ENCODE data around the gene MAP3K20. TPM values are rescaled to one million over a fixed set of nuclear protein-coding genes. Genes with fewer than 3 reads are reported as not detected.

The MAP3K20 gene
- total and polyA plus RNA-seq, 5 donors from 2014 or later = 1.3 to 1.9 (median 1.7) TPM

GRCh38 chr2:173191601-173192000 is 116.0 kb downstream of the MAP3K20 start:
- no peak overlapping the region for H3K27ac ChIP-seq (ENCODE audit: insufficient read depth, low read length, poor library complexity, severe bottlenecking)
- no peaks in the 10 kb centered on the region for H3K27me3 ChIP-seq (ENCODE audit: control insufficient read depth, insufficient read depth, low read length)
- no peak for ATAC-seq (ENCODE audit: low read depth in 2 of 2)
- H3K4me3 ChIP-seq (ENCODE audit: low read depth, low read length) = no peak overlapping the region
- no peaks in the 10 kb centered on the region for H3K9me3 ChIP-seq (ENCODE audit: control insufficient read depth in 2 of 2, low read length in 2 of 2)
- Mint-ChIP-seq H3K36me3 (no peaks in the 10 kb centered on the region), H3K4me1 (no peaks in the 10 kb centered on the region), H3K4me3 (no peak overlapping the region), H3K27ac (no peak overlapping the region), H3K9me3 (peaks cover 0 to 2% (median 0%) of the 10 kb centered on the region in 7 donors), H3K27me3 (peaks cover 16% of the 10 kb centered on the region)
- no peaks in the 10 kb centered on the region for H3K4me1 ChIP-seq (ENCODE audit: control insufficient read depth, insufficient read depth, low read length, poor library complexity, severe bottlenecking)
- DNase-seq = no peak
- no peaks in the 10 kb centered on the region for H3K36me3 ChIP-seq (ENCODE audit: control insufficient read depth, insufficient read depth, low read length)

GRCh38 chr2:173192071-173192470 is 116.4 kb downstream of the MAP3K20 start:
- H3K27ac Mint-ChIP-seq = no peak overlapping the region
- H3K9me3 ChIP-seq (ENCODE audit: control insufficient read depth in 2 of 2, low read length in 2 of 2) = no peaks in the 10 kb centered on the region
- no peaks in the 10 kb centered on the region for H3K36me3 ChIP-seq (ENCODE audit: control insufficient read depth, insufficient read depth, low read length)
- H3K4me1 ChIP-seq (ENCODE audit: control insufficient read depth, insufficient read depth, low read length, poor library complexity, severe bottlenecking) = no peaks in the 10 kb centered on the region
- no peak overlapping the region for H3K4me3 ChIP-seq (ENCODE audit: low read depth, low read length)
- ATAC-seq (ENCODE audit: low read depth in 2 of 2) (no peak), DNase-seq (no peak)
- no peaks in the 10 kb centered on the region for H3K27me3 ChIP-seq (ENCODE audit: control insufficient read depth, insufficient read depth, low read length)
- H3K9me3 Mint-ChIP-seq = peaks cover 0 to 2% (median 0%) of the 10 kb centered on the region in 7 donors
- no peak overlapping the region for H3K27ac ChIP-seq (ENCODE audit: insufficient read depth, low read length, poor library complexity, severe bottlenecking)
- H3K4me1 Mint-ChIP-seq = no peaks in the 10 kb centered on the region
- H3K27me3 Mint-ChIP-seq = peaks cover 16% of the 10 kb centered on the region
- no peak overlapping the region for H3K4me3 Mint-ChIP-seq
- no peaks in the 10 kb centered on the region for H3K36me3 Mint-ChIP-seq

- ATAC-seq (ENCODE audit: low read depth in 2 of 2) (no peak), DNase-seq (no peak)
- no peaks in the 10 kb centered on the region for H3K4me1 ChIP-seq (ENCODE audit: control insufficient read depth, insufficient read depth, low read length, poor library complexity, severe bottlenecking)
- H3K4me3 Mint-ChIP-seq = no peak overlapping the region
- no peak overlapping the region for H3K27ac Mint-ChIP-seq
- no peak overlapping the region for H3K4me3 ChIP-seq (ENCODE audit: low read depth, low read length)
- H3K27me3 Mint-ChIP-seq = peaks cover 16% of the 10 kb centered on the region
- H3K36me3 ChIP-seq (ENCODE audit: control insufficient read depth, insufficient read depth, low read length) = no peaks in the 10 kb centered on the region
- H3K4me1 Mint-ChIP-seq = no peaks in the 10 kb centered on the region
- no peaks in the 10 kb centered on the region for H3K9me3 ChIP-seq (ENCODE audit: control insufficient read depth in 2 of 2, low read length in 2 of 2)
- H3K9me3 Mint-ChIP-seq = peaks cover 0 to 2% (median 0%) of the 10 kb centered on the region in 7 donors
- H3K27me3 ChIP-seq (ENCODE audit: control insufficient read depth, insufficient read depth, low read length) = no peaks in the 10 kb centered on the region
- no peaks in the 10 kb centered on the region for H3K36me3 Mint-ChIP-seq
- no peak overlapping the region for H3K27ac ChIP-seq (ENCODE audit: insufficient read depth, low read length, poor library complexity, severe bottlenecking)
Measured at GRCh38 chr2:173193925-173194324, 118.3 kb downstream of the MAP3K20 start.

- Mint-ChIP-seq H3K9me3 (peaks cover 0 to 2% (median 0%) of the 10 kb centered on the region in 7 donors), H3K27me3 (peaks cover 10% of the 10 kb centered on the region), H3K4me3 (no peak overlapping the region), H3K4me1 (no peaks in the 10 kb centered on the region), H3K36me3 (no peaks in the 10 kb centered on the region), H3K27ac (no peak overlapping the region)
- no peak overlapping the region for H3K27ac ChIP-seq (ENCODE audit: insufficient read depth, low read length, poor library complexity, severe bottlenecking)
- H3K4me3 ChIP-seq (ENCODE audit: low read depth, low read length) = no peak overlapping the region
- DNase-seq (no peak), ATAC-seq (ENCODE audit: low read depth in 2 of 2) (no peak)
- no peaks in the 10 kb centered on the region for H3K36me3 ChIP-seq (ENCODE audit: control insufficient read depth, insufficient read depth, low read length)
- H3K9me3 ChIP-seq (ENCODE audit: control insufficient read depth in 2 of 2, low read length in 2 of 2) = no peaks in the 10 kb centered on the region
- H3K4me1 ChIP-seq (ENCODE audit: control insufficient read depth, insufficient read depth, low read length, poor library complexity, severe bottlenecking) = no peaks in the 10 kb centered on the region
- peaks cover 1% of the 10 kb centered on the region for H3K27me3 ChIP-seq (ENCODE audit: control insufficient read depth, insufficient read depth, low read length)
Measured at GRCh38 chr2:173195100-173195499, 119.5 kb downstream of the MAP3K20 start.

- H3K27ac ChIP-seq (ENCODE audit: insufficient read depth, low read length, poor library complexity, severe bottlenecking) = no peak overlapping the region
- H3K4me1 ChIP-seq (ENCODE audit: control insufficient read depth, insufficient read depth, low read length, poor library complexity, severe bottlenecking) = no peaks in the 10 kb centered on the region
- Mint-ChIP-seq H3K27me3 (peaks cover 8% of the 10 kb centered on the region), H3K4me1 (no peaks in the 10 kb centered on the region), H3K36me3 (no peaks in the 10 kb centered on the region), H3K27ac (no peak overlapping the region), H3K9me3 (peaks cover 0 to 2% (median 0%) of the 10 kb centered on the region in 7 donors), H3K4me3 (no peak overlapping the region)
- no peaks in the 10 kb centered on the region for H3K36me3 ChIP-seq (ENCODE audit: control insufficient read depth, insufficient read depth, low read length)
- peaks cover 1% of the 10 kb centered on the region for H3K27me3 ChIP-seq (ENCODE audit: control insufficient read depth, insufficient read depth, low read length)
- H3K9me3 ChIP-seq (ENCODE audit: control insufficient read depth in 2 of 2, low read length in 2 of 2) = no peaks in the 10 kb centered on the region
- H3K4me3 ChIP-seq (ENCODE audit: low read depth, low read length) = no peak overlapping the region
- DNase-seq (no peak), ATAC-seq (ENCODE audit: low read depth in 2 of 2) (no peak)
Measured at GRCh38 chr2:173196080-173196479, 120.4 kb downstream of the MAP3K20 start.

GRCh38 chr2:173196638-173197037 is 121.0 kb downstream of the MAP3K20 start:
- H3K9me3 Mint-ChIP-seq = peaks cover 0 to 2% (median 0%) of the 10 kb centered on the region in 7 donors
- H3K9me3 ChIP-seq (ENCODE audit: control insufficient read depth in 2 of 2, low read length in 2 of 2) = no peaks in the 10 kb centered on the region
- H3K27me3 Mint-ChIP-seq = peaks cover 8% of the 10 kb centered on the region
- ATAC-seq (ENCODE audit: low read depth in 2 of 2) = no peak
- H3K4me1 Mint-ChIP-seq = no peaks in the 10 kb centered on the region
- H3K27me3 ChIP-seq (ENCODE audit: control insufficient read depth, insufficient read depth, low read length) = peaks cover 1% of the 10 kb centered on the region
- H3K36me3 ChIP-seq (ENCODE audit: control insufficient read depth, insufficient read depth, low read length) = no peaks in the 10 kb centered on the region
- no peaks in the 10 kb centered on the region for H3K36me3 Mint-ChIP-seq
- H3K27ac Mint-ChIP-seq = no peak overlapping the region
- H3K4me3 Mint-ChIP-seq = no peak overlapping the region
- DNase-seq = no peak
- no peak overlapping the region for H3K4me3 ChIP-seq (ENCODE audit: low read depth, low read length)
- H3K4me1 ChIP-seq (ENCODE audit: control insufficient read depth, insufficient read depth, low read length, poor library complexity, severe bottlenecking) = no peaks in the 10 kb centered on the region
- no peak overlapping the region for H3K27ac ChIP-seq (ENCODE audit: insufficient read depth, low read length, poor library complexity, severe bottlenecking)

GRCh38 chr2:173198327-173198726 is 122.7 kb downstream of the MAP3K20 start:
- no peak overlapping the region for H3K4me3 Mint-ChIP-seq
- Histone ChIP-seq H3K27me3 (ENCODE audit: control insufficient read depth, insufficient read depth, low read length) (peaks cover 1% of the 10 kb centered on the region), H3K9me3 (ENCODE audit: control insufficient read depth in 2 of 2, low read length in 2 of 2) (no peaks in the 10 kb centered on the region), H3K36me3 (ENCODE audit: control insufficient read depth, insufficient read depth, low read length) (no peaks in the 10 kb centered on the region), H3K4me3 (ENCODE audit: low read depth, low read length) (no peak overlapping the region), H3K27ac (ENCODE audit: insufficient read depth, low read length, poor library complexity, severe bottlenecking) (no peak overlapping the region), H3K4me1 (ENCODE audit: control insufficient read depth, insufficient read depth, low read length, poor library complexity, severe bottlenecking) (no peaks in the 10 kb centered on the region)
- no peak for ATAC-seq (ENCODE audit: low read depth in 2 of 2)
- H3K4me1 Mint-ChIP-seq = no peaks in the 10 kb centered on the region
- no peaks in the 10 kb centered on the region for H3K36me3 Mint-ChIP-seq
- H3K27ac Mint-ChIP-seq = no peak overlapping the region
- peaks cover 0 to 2% (median 0%) of the 10 kb centered on the region in 7 donors for H3K9me3 Mint-ChIP-seq
- peaks cover 8% of the 10 kb centered on the region for H3K27me3 Mint-ChIP-seq
- DNase-seq = no peak

GRCh38 chr2:173199294-173199693 is 123.6 kb downstream of the MAP3K20 start:
- Histone ChIP-seq H3K4me1 (ENCODE audit: control insufficient read depth, insufficient read depth, low read length, poor library complexity, severe bottlenecking) (no peaks in the 10 kb centered on the region), H3K27me3 (ENCODE audit: control insufficient read depth, insufficient read depth, low read length) (peaks cover 1% of the 10 kb centered on the region), H3K9me3 (ENCODE audit: control insufficient read depth in 2 of 2, low read length in 2 of 2) (no peaks in the 10 kb centered on the region), H3K36me3 (ENCODE audit: control insufficient read depth, insufficient read depth, low read length) (no peaks in the 10 kb centered on the region), H3K4me3 (ENCODE audit: low read depth, low read length) (no peak overlapping the region), H3K27ac (ENCODE audit: insufficient read depth, low read length, poor library complexity, severe bottlenecking) (no peak overlapping the region)
- ATAC-seq (ENCODE audit: low read depth in 2 of 2) = no peak
- H3K4me1 Mint-ChIP-seq = no peaks in the 10 kb centered on the region
- H3K27me3 Mint-ChIP-seq = peaks cover 8% of the 10 kb centered on the region
- no peak for DNase-seq
- H3K9me3 Mint-ChIP-seq = peaks cover 0 to 2% (median 0%) of the 10 kb centered on the region in 7 donors
- H3K27ac Mint-ChIP-seq = no peak overlapping the region
- no peaks in the 10 kb centered on the region for H3K36me3 Mint-ChIP-seq
- H3K4me3 Mint-ChIP-seq = no peak overlapping the region

Data from CD4-positive, CD25-positive, alpha-beta regulatory T cell (primary cell).